IPS-18c (cell line): ENCODE data around the gene TFPI.
"Not testable (repeated sequence)": the region's sequence is repeated elsewhere in the genome, so short reads cannot be mapped to it uniquely, and the experiment has no call there.

Experiments
- H3K4me3 ChIP-seq: 2 replicates; pipeline ENCODE4 v1.7.0; 2013; ENCODE audit warnings: low read depth, mild to moderate bottlenecking, low read length, moderate library complexity; ENCODE audit not compliant: insufficient read depth
- H3K9me3 ChIP-seq: one replicate; pipeline ENCODE4 v1.6.1; 2013; ENCODE audit warnings: mild to moderate bottlenecking, low read length, moderate library complexity; ENCODE audit not compliant: control insufficient read depth, insufficient read depth

TFPI gene

GRCh38 chr2:187541086-187542085 lies 12.8 kb downstream of the TFPI start:
- Histone ChIP-seq H3K4me3 (no peak overlapping the region), H3K9me3 (no peaks in the 10 kb centered on the region)

DNA sequence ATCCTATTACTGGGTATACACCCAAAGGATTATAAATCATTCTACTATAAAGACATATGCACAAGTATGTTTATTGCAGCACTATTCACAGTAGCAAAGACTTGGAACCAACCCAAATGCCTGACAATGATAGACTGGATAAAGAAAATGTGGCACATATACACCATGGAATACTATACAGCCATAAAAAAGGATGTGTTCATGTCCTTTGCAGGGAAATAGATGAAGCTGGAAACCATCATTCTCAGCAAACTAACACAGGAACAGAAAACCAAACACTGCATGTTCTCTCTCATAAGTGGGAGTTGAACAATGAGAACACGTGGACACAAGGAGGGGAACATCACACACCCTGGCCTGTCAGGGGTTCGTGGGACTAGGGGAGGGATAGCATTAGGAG lies 16.0 kb downstream of the TFPI start:
- H3K9me3 ChIP-seq, H3K4me3 ChIP-seq: not testable (repeated sequence)

DNA sequence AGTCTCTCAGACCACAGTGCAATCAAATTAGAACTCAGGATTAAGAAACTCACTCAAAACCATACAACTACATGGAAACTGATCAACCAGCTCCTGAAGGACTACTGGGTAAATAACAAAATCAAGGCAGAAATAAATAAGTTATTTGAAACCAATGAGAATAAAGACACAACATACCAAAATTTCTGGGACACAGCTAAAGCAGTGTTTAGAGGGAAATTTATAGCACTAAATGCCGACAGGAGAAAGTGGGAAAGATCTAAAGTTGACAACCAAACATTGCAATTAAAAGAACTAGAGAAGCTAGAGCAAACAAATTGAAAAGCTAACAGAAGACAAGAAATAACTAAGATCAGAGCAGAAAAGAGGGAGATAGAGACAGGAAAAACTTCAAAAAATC lies 18.9 kb downstream of the TFPI start:
- not testable (repeated sequence) for H3K4me3 ChIP-seq, H3K9me3 ChIP-seq

GRCh38 chr2:187532333-187533120 lies 21.7 kb downstream of the TFPI start:
- H3K4me3 ChIP-seq, result no peak overlapping the region

DNA sequence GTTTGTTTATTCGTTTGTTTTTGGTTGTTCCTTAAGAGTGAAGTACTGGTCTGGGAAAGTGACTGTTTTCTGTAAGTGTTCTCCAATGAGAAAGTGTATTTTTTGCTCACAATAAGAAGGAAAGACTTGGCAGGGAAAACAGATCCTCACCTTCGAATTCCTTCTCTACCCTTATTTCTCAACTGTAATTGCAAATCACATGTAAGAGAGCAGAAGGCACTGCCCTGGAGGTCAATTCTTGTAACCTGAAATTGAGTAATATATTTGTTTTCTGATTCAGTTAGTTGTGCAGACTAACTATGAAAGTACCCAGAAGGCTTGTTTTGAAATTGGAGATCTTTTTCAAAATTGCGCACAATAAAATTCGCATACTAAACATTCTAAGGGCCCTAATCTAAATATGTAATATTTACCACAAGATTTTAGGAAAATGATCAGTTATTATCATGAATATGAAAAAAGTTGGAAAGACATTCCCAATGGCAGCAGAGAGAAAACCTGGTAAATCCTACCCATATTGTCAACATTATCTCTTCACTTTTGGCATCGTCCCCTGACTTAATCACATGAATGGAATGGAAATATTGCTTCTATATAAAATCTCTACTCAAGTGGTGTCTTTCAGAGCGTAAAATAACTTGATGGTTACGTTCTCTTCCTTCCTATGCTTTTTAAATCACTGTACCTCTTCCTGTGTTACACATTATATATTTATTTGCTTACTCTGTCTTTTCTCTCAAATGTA lies 24.1 kb downstream of the TFPI start:
- Histone ChIP-seq H3K9me3 (no peaks in the 10 kb centered on the region), H3K4me3 (no peak overlapping the region)

More at GRCh38 chr2:187532333-187533120, 21.7 kb downstream of the TFPI start:
- no peaks in the 10 kb centered on the region for H3K9me3 ChIP-seq

DNA sequence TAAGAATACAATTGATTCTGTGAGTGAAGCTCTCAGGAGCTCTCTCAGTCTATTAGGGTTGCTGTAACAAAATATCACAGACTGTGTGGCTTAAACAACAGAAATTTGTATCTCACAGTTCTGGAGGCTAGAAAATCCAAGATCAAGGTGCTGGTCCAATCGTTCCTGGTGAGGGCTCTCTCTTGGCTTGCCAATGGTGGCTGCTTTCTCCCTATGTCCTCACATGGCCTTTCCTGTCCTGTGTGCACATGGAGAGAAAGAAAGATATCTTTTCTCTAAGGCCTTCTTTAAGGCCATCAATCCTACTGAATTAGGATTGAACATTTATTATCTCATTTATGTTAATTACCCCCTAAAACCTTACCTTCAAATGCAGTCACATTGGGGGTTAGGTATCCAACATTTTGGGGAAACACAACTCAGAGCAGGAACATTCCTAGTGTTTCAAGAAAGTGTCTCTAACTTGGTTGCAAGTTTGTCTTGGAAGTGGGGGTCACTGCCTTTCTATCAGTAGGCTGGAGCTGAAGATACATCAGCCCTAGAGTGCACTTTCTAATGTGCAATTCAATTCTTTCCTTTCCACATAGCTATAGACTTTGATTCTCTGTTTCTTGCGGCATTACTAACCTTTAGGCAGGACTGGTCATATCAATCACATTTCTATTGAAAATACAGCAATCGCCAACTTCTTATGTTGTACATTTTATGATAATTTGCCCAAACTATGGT lies 24.8 kb downstream of the TFPI start:
- Histone ChIP-seq H3K9me3 (no peaks in the 10 kb centered on the region), H3K4me3 (no peak overlapping the region)

DNA sequence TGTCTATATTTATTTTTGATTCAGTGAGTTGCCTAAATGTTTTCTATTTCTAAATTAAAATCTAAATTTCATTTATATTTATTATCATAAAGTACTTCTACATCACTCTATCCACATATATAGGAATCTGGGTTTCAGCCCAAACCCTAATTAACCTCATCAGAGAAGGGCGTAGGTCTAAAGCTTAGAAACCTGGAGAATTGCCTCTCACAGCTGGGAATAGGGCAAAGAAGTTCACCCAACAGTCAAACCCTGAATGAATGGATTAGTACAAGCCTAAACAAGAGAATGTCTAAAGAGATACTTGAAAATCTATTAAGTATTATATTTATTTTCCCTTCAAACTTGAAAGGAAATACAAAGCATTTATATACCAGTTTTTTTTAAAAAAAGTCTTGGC lies 26.2 kb downstream of the TFPI start:
- Histone ChIP-seq H3K4me3 (no peak overlapping the region), H3K9me3 (no peaks in the 10 kb centered on the region)

DNA sequence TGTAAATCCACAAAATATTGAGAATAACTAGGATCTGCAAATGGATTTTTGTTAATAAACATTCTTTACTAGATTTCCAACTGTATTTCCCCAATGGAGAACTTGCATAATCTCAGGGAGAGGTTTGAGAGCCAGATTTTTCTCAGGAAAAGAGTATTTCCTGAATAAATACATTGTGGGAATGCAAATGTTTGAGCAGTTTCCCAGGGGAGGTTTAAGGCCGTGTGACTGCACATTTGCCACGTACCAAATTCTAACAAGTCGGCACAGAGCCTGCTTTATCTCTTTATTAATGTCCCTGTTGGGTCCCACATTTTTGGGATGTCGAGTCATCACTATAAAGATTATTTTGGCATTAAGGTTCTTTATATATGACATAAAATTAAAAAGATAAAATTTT lies 27.0 kb downstream of the TFPI start:
- Histone ChIP-seq H3K4me3 (no peak overlapping the region), H3K9me3 (no peaks in the 10 kb centered on the region)

GRCh38 chr2:187526792-187527191 lies 27.4 kb downstream of the TFPI start:
- no peak overlapping the region for H3K4me3 ChIP-seq
- no peaks in the 10 kb centered on the region for H3K9me3 ChIP-seq

DNA sequence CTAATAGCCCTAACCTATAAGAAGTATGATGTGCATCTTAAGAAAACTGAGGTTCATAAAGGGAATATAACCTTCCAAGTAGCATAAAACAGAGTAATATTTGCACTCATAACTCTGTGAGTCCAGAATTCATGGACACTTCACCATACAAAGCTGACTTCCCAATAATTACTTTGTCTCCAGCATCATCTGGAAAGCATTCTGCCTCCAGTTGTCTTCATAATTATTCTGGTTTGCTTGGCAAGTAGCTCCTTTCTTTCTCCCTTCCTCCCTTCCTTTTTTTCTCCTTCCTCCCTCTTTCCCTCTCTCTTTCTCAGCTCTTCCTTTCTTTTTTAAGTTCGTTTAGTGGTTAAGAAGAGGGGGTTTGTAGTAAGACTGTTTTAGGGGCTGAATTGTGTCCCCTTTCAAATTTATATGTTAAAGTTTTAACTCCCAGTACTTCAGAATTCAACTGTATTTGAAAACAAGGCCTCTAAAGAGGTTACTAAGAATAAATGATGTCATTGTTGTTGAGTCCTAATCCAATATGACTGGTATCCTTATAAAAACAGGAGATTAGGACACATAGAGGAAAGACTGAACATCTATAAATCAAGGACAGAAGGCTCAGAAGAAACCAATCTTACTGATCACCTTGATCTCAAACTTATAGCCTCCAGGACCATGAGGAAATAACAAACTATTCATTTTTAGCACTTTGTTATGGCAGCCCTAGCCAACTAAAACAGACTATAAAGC lies 28.9 kb downstream of the TFPI start:
- Histone ChIP-seq H3K4me3 (no peak overlapping the region), H3K9me3 (no peaks in the 10 kb centered on the region)

DNA sequence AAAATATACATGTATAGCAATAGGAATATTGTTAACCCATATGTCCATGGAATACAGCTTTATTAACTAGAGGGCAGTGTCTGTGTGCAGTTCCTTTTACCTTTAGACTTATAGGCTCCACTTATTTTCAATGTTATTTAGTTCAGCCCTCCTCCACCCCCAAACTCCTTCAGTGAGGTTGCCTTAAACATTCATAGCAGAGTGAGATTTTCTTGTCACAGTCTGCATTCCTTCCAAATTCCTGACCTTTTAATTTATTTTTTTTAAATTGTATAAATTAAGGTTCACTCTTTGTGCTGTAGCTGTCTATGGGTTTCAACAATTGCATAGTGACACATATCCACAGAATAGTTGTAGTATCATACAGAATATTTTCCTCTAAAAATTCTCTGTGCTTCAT lies 30.9 kb downstream of the TFPI start:
- no peak overlapping the region for H3K4me3 ChIP-seq
- H3K9me3 ChIP-seq, result no peaks in the 10 kb centered on the region

DNA sequence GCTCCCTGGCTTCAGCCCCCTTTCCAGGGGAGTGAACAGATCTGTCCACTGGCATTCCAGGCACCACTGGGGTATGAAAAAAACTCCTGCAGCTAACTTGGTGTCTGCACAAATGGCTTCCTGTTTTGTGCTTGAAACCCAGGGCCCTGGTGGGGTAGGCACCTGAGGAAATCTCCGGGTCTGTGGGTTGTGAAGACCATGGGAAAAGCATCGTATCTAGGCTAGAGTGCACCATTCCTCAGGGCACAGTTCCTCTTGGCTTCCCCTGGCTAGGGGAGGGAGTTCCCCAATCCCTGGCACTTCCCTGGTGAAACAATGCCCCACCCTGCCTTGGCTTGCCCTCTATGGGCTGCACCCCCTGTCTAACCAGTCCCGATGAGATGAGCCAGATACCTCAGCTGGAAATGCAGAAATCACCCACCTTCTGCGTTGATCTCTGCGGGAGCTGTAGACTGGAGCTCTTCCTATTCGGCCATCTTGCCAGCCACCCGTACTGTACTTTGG lies 34.1 kb downstream of the TFPI start:
- Histone ChIP-seq H3K4me3 (no peak overlapping the region), H3K9me3 (peaks cover 3% of the 10 kb centered on the region)

GRCh38 chr2:187519419-187520120 lies 34.7 kb downstream of the TFPI start:
- Histone ChIP-seq H3K9me3 (peaks cover 3% of the 10 kb centered on the region), H3K4me3 (no peak overlapping the region)

DNA sequence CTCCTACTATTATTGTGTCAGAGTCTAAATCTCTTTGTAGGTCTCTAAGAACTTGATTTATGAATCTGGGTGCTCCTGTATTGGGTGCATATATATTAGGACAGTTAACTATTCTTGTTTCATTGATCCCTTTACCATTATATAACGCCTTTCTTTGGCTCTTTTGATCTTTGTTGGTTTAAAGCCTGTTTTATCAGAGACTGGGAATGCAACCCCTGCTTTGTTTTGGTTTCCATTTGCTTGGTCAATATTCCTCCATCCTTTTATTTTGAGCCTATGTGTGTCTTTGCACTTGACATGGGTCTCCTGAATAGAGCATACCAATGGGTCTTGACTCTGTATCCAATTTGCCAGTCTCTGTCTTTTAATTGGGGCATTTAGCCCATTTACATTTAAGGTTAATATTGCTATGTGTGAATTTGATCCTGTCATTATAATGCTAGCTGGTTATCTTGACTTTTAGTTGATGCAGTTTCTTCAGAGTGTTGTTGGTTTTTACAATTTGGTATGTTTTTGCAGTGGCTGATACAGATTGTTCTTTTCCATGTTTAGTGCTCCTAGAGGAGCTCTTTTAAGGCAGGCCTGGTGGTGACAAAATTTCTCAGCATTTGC lies 36.4 kb downstream of the TFPI start:
- H3K4me3 ChIP-seq, H3K9me3 ChIP-seq: not testable (repeated sequence)
